ENCODE measurements around the gene SSTR1. TPM values are rescaled to one million over a fixed set of nuclear protein-coding genes. Genes with fewer than 3 reads are reported as not detected.

Gene SSTR1
- total RNA-seq, 1 donor from 2014 or later = not detected

DNA sequence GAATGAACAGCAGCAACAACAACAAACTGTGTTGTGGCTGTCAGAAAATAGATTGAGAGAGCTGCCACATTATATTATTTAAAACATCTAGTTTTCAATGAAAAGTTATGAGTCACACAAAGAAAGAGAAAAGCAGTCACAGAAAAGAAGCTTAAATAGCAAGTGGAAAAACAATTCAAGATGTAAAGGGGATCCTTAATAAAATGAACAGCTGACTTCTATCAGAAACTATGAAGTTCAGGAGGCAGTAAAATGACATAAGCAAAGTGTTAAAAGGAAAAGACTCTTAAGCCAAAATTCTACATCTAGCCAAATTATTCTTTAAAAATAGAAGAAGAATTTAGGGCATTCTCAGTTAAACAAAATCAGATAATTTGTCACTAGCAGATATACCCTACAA is 42.6 kb downstream of the SSTR1 start:
- Mint-ChIP-seq H3K36me3 (no peaks in the 10 kb centered on the region), H3K9me3 (no peaks in the 10 kb centered on the region), H3K27me3 (ENCODE audit: low read depth) (peaks cover 53% of the 10 kb centered on the region), H3K4me3 (no peak overlapping the region), H3K27ac (no peak overlapping the region), H3K4me1 (peaks cover 3% of the 10 kb centered on the region)
- TF ChIP-seq, protein P1, sequence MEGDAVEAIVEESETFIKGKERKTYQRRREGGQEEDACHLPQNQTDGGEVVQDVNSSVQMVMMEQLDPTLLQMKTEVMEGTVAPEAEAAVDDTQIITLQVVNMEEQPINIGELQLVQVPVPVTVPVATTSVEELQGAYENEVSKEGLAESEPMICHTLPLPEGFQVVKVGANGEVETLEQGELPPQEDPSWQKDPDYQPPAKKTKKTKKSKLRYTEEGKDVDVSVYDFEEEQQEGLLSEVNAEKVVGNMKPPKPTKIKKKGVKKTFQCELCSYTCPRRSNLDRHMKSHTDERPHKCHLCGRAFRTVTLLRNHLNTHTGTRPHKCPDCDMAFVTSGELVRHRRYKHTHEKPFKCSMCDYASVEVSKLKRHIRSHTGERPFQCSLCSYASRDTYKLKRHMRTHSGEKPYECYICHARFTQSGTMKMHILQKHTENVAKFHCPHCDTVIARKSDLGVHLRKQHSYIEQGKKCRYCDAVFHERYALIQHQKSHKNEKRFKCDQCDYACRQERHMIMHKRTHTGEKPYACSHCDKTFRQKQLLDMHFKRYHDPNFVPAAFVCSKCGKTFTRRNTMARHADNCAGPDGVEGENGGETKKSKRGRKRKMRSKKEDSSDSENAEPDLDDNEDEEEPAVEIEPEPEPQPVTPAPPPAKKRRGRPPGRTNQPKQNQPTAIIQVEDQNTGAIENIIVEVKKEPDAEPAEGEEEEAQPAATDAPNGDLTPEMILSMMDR (IDR thresholded peaks at IDR 0.05; ENCODE audit: unreplicated experiment) = no peak
- DNase-seq (ENCODE audit: low spot score in 2 of 2, unreplicated experiment in 2 of 2) = no peak

- Mint-ChIP-seq H3K4me1 (peaks cover 6% of the 10 kb centered on the region), H3K27me3 (ENCODE audit: low read depth) (peaks cover 60% of the 10 kb centered on the region), H3K4me3 (no peak overlapping the region), H3K36me3 (no peaks in the 10 kb centered on the region), H3K9me3 (no peaks in the 10 kb centered on the region), H3K27ac (no peak overlapping the region)
- TF ChIP-seq, protein P1 (IDR thresholded peaks at IDR 0.05; ENCODE audit: unreplicated experiment) = no peak
- DNase-seq (ENCODE audit: low spot score in 2 of 2, unreplicated experiment in 2 of 2) = no peak
These were observed 44.5 kb downstream of the SSTR1 start for GRCh38 chr14:38252066-38252710.

DNA sequence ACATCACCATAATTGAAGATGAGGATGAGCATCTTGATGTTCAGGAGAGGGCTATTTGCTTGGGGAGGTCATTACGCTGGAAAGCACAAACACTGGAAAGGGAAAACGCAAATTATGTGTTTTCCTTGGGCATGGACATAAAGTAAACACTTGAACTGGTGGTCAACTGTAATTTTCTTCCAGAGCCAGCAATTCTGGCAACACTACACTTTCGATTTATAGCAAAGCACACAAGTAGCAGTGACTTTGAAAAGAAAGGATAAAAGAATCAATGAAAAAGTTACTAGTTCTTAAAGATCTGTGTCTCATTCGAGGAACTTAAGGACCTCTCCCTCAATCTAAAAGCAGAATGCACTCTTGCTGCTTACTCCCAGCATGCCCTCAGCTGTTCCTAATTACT is 46.0 kb downstream of the SSTR1 start:
- Mint-ChIP-seq H3K27ac (no peak overlapping the region), H3K4me1 (peaks cover 6% of the 10 kb centered on the region), H3K27me3 (ENCODE audit: low read depth) (peaks cover 64% of the 10 kb centered on the region), H3K9me3 (no peaks in the 10 kb centered on the region), H3K36me3 (no peaks in the 10 kb centered on the region), H3K4me3 (no peak overlapping the region)
- TF ChIP-seq, protein P1 (IDR thresholded peaks at IDR 0.05; ENCODE audit: unreplicated experiment) = no peak
- DNase-seq (ENCODE audit: low spot score in 2 of 2, unreplicated experiment in 2 of 2) = no peak

GRCh38 chr14:38254571-38255407 is 47.1 kb downstream of the SSTR1 start:
- peak; percentile 20 to 47 for DNase-seq (ENCODE audit: low spot score in 2 of 2, unreplicated experiment in 2 of 2)
- H3K4me3 Mint-ChIP-seq = peak overlapping the region; percentile 56
- TF ChIP-seq, protein P1 (IDR thresholded peaks at IDR 0.05; ENCODE audit: unreplicated experiment) = no peak
- H3K36me3 Mint-ChIP-seq = no peaks in the 10 kb centered on the region
- no peaks in the 10 kb centered on the region for H3K9me3 Mint-ChIP-seq
- peaks cover 69% of the 10 kb centered on the region for H3K27me3 Mint-ChIP-seq (ENCODE audit: low read depth)
- H3K4me1 Mint-ChIP-seq = peaks cover 6% of the 10 kb centered on the region
- no peak overlapping the region for H3K27ac Mint-ChIP-seq

DNA sequence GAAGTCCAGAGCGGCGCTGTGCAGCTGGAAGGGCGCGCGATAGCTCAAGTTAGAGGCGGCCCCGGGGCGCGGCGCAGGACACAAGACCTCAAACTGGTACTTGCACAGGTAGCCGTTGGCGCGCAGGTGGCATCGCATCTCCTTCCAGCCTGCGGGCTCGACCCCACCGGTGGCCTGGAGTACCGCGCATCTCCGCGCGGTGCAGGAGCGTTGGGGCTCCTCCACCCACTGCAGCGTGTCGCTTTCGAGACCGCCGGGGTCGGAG is 47.6 kb downstream of the SSTR1 start:
- DNase-seq (ENCODE audit: low spot score in 2 of 2, unreplicated experiment in 2 of 2) = no peak
- peaks cover 6% of the 10 kb centered on the region for H3K4me1 Mint-ChIP-seq
- H3K9me3 Mint-ChIP-seq = no peaks in the 10 kb centered on the region
- TF ChIP-seq, protein P1 (IDR thresholded peaks at IDR 0.05; ENCODE audit: unreplicated experiment) = no peak
- H3K27ac Mint-ChIP-seq = no peak overlapping the region
- H3K27me3 Mint-ChIP-seq (ENCODE audit: low read depth) = peaks cover 72% of the 10 kb centered on the region
- H3K4me3 Mint-ChIP-seq = peak overlapping the region; percentile 56
- no peaks in the 10 kb centered on the region for H3K36me3 Mint-ChIP-seq
